HFFc6 (cell line): ENCODE data around the gene ICAM1. TPM values are rescaled to one million over a fixed set of nuclear protein-coding genes. Genes with fewer than 3 reads are reported as not detected.

ENCODE experiments used
- DNase-seq: peaks from one replicate; pipeline ENCODE4 v3.0.0-alpha.2; 2018
- H3K27ac Mint-ChIP-seq: 2 replicates; pipeline ENCODE4 v1.8.0; 2020; ENCODE audit warnings: mild to moderate bottlenecking, mixed read lengths
- H3K27me3 Mint-ChIP-seq: 2 replicates; pipeline ENCODE4 v1.8.0; 2021; ENCODE audit warnings: mild to moderate bottlenecking, moderate library complexity, mixed read lengths; ENCODE audit not compliant: insufficient read depth
- H3K36me3 Mint-ChIP-seq: 2 replicates; pipeline ENCODE4 v1.8.0; 2021; ENCODE audit warnings: low read depth, mixed read lengths
- H3K4me1 Mint-ChIP-seq: 2 replicates; pipeline ENCODE4 v1.8.0; 2020; ENCODE audit warnings: low read depth, mixed read lengths
- H3K4me3 Mint-ChIP-seq: 2 replicates; pipeline ENCODE4 v1.8.0; 2020; ENCODE audit warnings: mild to moderate bottlenecking, moderate library complexity, mixed read lengths
- H3K9me3 Mint-ChIP-seq: 2 replicates; pipeline ENCODE4 v1.8.0; 2020; ENCODE audit warnings: mild to moderate bottlenecking, mixed read lengths
- total RNA-seq, 6 experiments: library from RNA; stranded (reverse); fragmentation: NEBNext Ultra II Directional; extraction: Animal tissue kit (Norgen Biotek cat#: 25700); gene quantifications; 2 replicates in 1 of 6; 3 replicates in 5 of 6; pipeline ENCODE4 v1.2.3, GENCODE V29; 2021
- TF ChIP-seq, protein P1 (sequence below): fragments of 200-600 bp; sonication (generic); IDR thresholded peaks from 2 replicates; pipeline ENCODE4 v1.5.0; 2021; ENCODE audit warnings: antibody characterized with exemption, mild to moderate bottlenecking

The ICAM1 gene
- total RNA-seq, 6 experiments from 2014 or later: 5.0 to 10.1 (median 8.5) TPM

DNA sequence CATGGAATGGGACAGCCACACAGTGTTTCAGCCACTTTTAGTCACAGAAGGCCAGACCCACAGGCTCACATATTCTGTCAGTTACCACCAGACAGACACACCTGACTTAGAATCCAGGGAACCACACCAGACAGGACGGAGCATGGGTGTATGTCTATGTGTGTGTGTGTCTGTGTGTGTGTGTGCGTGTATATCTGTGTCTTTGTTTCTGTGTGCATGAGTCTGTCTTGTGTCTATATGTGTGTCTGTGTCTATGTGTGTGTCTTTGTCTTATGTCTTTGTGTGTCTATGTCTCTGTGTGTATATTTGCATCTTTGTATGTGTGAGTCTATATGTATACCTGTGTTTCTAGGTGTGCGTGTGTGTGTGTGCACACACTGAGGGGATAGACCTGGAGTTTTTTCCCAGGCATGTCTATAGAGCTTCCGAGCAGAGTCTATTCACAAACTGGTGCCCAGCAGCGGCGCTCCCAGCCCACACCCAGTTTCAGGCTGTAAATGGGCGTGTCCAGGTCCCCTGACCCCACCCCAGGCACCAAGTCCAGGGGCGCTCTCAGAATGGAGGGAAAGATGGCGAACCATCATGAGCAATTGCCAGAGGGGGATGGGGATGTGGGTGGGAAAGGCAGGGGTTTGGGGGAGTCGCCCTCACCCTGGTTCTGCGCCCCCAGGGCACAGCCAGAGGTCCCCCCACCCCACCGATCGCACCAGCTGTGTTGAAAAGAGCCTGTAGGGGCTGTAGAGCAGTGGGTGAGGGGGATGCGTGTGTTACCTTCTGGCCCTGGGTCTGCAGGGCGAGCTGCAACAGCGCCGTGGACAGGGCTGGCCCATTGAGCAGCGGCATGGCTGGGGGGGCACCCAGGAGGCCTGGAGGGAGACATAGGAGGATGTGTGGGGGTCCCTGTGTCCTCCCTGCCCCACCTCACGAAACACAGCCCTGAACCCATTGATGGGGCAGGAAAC, 51.2 kb downstream of the ICAM1 start:
- Mint-ChIP-seq H3K27ac (no peak overlapping the region), H3K36me3 (peaks cover 13% of the 10 kb centered on the region; the same call in 1 of the 2 replicates), H3K4me3 (no peak overlapping the region), H3K27me3 (no peaks in the 10 kb centered on the region; the same call in 1 of the 2 replicates), H3K4me1 (no peaks in the 10 kb centered on the region), H3K9me3 (no peaks in the 10 kb centered on the region)
- DNase-seq: no peak
- TF ChIP-seq, protein P1, sequence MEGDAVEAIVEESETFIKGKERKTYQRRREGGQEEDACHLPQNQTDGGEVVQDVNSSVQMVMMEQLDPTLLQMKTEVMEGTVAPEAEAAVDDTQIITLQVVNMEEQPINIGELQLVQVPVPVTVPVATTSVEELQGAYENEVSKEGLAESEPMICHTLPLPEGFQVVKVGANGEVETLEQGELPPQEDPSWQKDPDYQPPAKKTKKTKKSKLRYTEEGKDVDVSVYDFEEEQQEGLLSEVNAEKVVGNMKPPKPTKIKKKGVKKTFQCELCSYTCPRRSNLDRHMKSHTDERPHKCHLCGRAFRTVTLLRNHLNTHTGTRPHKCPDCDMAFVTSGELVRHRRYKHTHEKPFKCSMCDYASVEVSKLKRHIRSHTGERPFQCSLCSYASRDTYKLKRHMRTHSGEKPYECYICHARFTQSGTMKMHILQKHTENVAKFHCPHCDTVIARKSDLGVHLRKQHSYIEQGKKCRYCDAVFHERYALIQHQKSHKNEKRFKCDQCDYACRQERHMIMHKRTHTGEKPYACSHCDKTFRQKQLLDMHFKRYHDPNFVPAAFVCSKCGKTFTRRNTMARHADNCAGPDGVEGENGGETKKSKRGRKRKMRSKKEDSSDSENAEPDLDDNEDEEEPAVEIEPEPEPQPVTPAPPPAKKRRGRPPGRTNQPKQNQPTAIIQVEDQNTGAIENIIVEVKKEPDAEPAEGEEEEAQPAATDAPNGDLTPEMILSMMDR: no peak

DNA sequence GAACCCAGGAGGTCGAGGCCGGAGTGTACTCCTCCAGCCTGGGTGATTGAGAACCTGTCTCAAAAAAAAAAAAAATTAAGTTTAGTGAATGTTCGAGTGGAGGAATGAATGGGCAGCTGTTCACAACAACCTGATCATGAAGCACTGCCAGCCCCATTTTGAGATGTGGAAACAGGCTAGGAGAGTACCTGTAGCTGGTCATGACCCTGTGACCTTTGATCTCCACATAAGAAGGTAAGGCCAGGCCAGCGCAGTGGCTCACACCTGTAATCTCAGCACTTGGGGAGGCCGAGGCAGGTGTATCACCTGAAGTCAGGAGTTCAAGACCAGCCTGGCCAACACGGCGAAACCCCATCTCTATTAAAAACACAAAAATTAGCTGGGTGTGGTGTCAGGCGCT, 54.8 kb downstream of the ICAM1 start:
- Mint-ChIP-seq H3K9me3 (no peaks in the 10 kb centered on the region), H3K27me3 (no peaks in the 10 kb centered on the region; the same call in none of the 2 replicates), H3K36me3 (peaks cover 12% of the 10 kb centered on the region; the same call in 1 of the 2 replicates), H3K4me3 (no peak overlapping the region), H3K4me1 (no peaks in the 10 kb centered on the region), H3K27ac (no peak overlapping the region)
- TF ChIP-seq, protein P1: no peak
- no peak for DNase-seq

DNA sequence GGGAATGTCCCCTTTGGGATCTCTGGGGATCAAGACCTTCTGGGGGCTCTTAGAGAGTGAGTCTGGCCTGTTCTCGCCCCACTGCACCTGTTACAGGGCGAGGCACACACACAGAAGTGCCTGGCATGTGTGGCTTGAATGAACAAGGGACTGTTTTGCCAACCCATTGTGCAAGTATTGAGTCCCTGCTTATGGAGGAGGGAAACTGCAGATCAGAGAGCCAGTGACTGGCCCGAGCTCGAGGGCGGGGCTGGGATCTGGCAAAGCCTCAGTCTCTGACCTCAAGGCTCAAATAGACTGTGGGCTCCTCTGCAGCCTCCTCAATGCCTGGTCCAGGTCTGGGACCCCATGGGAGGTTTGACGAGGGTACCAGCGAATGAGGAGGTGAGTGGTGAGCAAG, 56.9 kb downstream of the ICAM1 start:
- TF ChIP-seq, protein P1: no peak
- no peak overlapping the region for H3K4me3 Mint-ChIP-seq

DNA sequence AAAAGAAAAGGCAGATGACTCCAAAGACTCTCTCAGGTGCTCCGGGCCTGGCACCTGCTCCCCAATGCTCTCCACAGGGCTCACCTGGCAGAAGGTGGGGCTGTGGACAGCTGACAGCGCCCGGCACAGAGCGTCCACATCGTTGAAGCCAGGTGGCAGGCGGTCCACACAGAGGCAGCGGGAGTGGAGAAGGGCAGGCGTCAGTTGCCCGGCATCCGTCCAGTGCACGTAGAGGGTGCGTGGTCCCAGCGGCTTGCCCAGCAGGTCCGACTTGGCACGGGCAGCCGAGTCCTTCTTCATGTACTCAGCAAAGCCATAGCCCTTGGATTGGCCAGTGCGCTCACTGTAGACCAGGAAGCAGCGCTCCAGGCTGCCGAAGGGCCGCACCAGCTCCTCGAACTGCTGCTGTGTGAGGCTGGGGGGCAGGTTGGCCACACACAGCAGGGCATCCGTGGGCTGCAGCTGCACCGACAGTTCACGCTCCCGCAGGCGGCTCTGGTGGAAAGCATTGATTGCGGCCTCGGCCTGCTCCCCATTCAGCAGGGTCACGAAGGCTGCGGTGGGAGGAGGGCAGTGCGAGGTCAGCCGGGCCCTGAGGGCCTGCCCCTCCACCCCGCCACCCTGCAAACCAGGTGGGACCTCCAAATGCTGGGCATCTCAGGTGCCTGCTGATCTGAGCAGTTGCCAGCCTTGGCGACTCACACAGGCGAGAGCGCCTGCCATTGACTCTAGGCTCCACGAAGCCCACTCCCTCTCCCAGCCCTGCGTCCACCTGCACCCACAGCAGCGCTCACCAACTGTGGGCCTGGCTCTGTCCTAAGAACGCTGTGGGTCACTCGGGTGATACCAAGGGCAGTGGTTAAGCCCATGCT, 57.9 kb downstream of the ICAM1 start:
- H3K9me3 Mint-ChIP-seq: no peaks in the 10 kb centered on the region
- peaks cover 11% of the 10 kb centered on the region for H3K4me1 Mint-ChIP-seq
- H3K36me3 Mint-ChIP-seq: peaks cover 16% of the 10 kb centered on the region; the same call in 1 of the 2 replicates
- no peak overlapping the region for H3K4me3 Mint-ChIP-seq
- no peak overlapping the region for H3K27ac Mint-ChIP-seq
- TF ChIP-seq, protein P1: no peak
- no peak for DNase-seq
- no peaks in the 10 kb centered on the region; the same call in none of the 2 replicates for H3K27me3 Mint-ChIP-seq

More for the DNA sequence above, 56.9 kb downstream of the ICAM1 start:
- DNase-seq: no peak
- Mint-ChIP-seq H3K9me3 (no peaks in the 10 kb centered on the region), H3K4me1 (peaks cover 10% of the 10 kb centered on the region), H3K36me3 (peaks cover 13% of the 10 kb centered on the region; the same call in 1 of the 2 replicates), H3K27ac (no peak overlapping the region), H3K27me3 (no peaks in the 10 kb centered on the region; the same call in none of the 2 replicates)

DNA sequence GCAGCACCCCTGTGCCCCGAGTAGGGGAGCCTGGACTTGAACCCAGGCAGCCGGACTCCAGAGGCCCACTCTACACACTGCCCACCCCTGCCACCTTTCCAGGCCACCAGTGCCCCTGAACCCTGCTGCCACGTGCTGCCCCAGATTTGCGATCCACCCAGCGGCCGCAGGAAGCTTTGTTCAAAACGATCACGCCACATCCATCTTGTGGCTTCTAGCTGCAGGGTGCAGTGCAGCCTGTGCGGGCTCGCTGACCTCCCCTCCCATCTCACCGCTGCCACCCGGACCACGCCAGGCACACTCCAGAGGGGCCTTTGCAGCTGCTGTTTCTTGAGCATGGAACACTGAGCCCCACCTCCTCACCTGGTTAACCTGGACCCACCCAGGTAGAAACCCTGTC, 58.6 kb downstream of the ICAM1 start:
- TF ChIP-seq, protein P1: no peak
- Mint-ChIP-seq H3K4me1 (peaks cover 17% of the 10 kb centered on the region), H3K4me3 (no peak overlapping the region), H3K9me3 (no peaks in the 10 kb centered on the region), H3K27ac (no peak overlapping the region), H3K36me3 (peaks cover 16% of the 10 kb centered on the region; the same call in 1 of the 2 replicates), H3K27me3 (no peaks in the 10 kb centered on the region; the same call in none of the 2 replicates)
- no peak for DNase-seq
